GM18520 (cell line): ENCODE results near the gene KAZALD1.

Experiments used
- ATAC-seq: cut with Tn5 transposase; IDR thresholded peaks from one replicate; pipeline ENCODE4 v1.9.1; 2021; ENCODE audit not compliant: unreplicated experiment

KAZALD1 gene

DNA sequence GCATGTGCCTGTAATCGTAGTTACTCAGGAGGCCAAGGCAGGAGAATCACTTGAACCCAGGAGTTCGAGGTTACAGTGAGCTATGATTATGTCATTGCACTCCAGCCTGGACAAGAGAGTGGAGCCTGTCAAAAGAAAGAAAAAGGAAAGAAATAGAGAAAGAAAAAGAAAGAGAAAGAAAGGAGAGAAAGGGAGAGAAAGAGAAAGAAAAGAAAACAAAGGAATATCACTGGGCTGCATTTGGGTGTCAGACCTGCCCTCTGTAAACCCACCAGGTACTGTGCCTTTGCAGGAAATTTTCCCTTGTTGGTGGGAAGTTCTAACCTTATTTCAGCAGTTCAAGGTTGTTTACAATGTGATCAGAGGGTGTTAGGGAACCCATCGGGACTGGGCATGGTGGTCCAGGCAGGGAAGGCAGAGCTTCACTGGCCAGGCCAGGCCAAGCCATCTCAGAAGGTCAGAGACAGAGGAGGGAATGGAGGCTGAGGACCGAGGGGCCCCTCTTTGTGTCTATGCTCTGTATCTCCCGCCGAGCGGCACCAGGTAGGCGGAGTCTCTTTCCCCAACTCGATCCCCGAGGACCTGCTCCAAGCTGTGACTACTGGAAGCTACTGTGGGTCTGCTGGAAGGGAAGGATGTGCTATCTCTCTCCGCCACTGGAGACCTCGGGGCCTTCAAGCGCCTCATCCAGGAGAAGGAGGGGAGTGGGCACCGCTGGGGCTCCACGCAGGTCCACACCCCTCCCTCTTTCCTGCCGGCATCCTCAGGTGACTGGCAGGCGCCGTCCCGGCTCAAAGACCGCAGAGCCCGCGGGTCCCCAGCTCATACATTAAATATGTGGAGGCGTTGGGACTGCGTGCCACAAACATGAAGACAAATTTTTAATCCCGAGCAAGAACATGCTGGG lies 15.2 kb upstream of the KAZALD1 start:
- ATAC-seq = no peak

DNA sequence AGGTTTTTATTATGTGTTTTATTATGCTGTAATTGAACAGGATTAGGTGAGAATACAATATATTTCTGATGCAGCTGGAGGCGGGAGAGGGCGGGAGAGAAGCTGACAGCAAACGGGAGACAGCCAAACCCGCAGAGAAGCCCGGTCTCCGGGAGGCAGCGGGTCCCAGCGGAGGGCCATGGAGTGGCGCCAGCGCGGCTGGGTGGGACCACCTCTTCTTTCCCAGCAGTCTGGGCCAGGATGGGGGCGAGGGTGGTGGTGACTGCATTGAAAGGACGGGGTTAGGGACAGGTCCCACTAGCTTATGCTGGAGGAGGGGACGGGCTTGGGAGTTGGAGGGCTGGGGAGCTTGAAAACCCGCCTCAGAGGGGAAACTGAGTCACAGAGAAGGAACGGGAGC lies 14.5 kb upstream of the KAZALD1 start:
- ATAC-seq = no peak

- ATAC-seq = no peak
Measured at GRCh38 chr10:101047961-101048892, 13.6 kb upstream of the KAZALD1 start.

DNA sequence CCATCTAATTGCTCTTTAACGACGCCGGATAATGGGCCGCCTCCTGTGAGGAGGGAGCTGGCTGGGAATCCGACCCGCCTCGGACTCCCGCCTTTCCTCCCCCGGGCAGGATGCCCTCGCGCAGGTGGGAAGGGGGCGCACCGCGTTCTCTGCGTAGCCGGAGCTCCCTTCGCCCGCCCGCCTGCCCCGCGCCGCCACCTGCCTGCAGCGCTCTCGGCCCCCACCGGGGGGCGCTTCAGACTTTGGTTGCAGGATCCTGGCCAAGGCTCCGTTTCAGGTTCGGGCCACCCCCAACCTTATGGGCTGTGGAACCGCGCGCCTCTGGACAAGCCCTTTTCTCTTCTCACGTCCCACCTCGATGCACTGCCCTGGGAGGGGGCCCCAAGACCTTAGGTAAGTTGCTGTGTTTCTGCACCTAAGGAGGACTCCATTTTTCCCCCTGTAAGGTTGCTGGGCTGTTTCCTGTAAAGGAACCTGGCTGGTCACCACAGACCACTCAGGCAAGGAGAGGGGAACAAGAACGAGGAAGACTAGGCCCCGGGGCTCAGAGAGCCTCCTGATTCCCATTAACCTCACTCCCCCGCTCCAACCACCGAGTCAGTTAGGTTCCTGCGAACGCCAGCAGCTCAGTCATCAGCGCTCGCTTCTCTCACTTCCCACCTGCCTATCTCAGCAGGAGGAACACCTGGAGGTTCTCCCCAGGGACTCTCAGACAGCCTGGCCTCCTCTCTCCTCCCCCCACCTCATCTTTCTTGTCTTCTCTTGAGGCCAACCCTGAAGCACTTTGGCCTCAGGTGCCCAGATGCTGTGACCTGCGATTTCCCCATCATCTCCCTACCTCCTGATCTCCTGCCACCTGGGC lies 11.3 kb upstream of the KAZALD1 start:
- no peak for ATAC-seq

DNA sequence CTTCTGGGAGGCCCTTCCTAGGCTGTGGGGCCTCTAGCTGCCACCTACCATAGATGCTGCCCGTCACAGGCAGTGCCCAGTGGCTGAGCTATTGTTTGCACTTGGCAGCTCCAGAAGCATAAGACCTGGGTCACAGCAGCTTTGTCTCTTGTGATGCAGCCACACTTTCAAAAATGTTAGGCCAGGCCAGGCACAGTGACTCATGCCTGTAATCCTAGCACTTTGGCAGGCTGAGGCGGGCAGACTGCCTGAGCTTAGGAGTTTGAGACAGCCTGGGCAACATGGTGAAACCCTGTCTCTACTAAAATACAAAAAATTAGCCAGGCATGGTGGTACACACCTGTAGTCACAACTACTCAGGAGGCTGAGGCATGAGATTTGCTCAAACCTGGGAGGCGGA lies 9.5 kb upstream of the KAZALD1 start:
- ATAC-seq = no peak

DNA sequence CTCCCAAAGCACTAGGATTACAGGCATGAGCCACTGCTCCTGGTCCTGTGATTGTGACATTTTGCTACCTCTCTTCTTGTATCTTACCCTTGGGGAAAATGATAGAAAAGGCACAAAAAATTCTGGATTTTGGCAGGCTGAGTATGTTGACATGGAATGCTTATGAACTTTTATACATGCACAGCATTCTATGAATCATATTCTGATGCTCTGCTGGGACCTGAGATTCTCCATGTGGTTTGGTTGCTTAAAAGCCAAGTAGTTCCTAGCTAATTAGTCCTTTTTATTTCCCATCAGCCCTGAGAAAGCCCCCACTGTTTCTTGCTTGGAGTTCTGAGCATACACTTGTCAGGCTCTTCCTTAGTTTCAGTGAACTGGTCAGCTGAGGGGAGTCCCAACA lies 8.3 kb upstream of the KAZALD1 start:
- ATAC-seq = no peak

DNA sequence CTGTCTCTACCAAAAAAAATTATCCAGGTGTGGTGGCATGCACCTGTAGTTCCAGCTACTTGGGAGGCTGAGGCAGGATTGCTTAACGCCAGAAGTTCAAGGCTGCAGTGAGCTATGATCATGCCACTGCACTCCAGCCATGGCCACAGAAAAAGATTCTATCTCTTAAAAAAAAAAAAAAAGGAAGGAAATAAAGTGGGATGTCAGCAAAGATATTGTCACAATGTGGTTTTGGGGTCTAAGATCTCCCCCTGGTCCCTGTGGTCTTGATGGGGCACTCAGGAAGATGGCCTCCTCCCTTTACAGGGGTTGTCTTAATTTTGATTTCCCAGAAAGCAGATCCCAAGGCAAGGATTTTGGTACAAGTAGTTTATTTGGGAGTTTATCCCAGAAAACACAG lies 7.4 kb upstream of the KAZALD1 start:
- ATAC-seq = no peak

- ATAC-seq = no peak
Measured at GRCh38 chr10:101054876-101055275, 6.9 kb upstream of the KAZALD1 start.

DNA sequence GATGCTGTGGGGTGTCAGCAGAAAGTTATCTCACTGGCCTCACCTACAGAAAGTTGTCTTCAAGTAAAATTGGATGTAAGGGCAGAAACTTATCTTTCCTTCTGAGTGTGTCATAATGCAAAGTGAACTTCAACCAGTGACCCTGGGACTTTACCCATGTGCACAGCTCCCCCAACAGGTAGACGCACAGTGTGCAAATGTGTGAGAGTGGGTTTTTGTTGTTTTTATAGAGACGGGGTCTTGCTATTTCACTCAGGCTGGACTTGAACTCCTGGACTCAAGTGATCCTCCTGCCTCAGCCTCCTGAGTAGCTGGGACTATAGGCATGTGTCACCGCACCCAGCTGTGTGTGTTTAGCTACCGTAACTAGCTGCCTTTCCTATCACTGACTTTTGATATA lies 6.4 kb upstream of the KAZALD1 start:
- ATAC-seq = no peak

DNA sequence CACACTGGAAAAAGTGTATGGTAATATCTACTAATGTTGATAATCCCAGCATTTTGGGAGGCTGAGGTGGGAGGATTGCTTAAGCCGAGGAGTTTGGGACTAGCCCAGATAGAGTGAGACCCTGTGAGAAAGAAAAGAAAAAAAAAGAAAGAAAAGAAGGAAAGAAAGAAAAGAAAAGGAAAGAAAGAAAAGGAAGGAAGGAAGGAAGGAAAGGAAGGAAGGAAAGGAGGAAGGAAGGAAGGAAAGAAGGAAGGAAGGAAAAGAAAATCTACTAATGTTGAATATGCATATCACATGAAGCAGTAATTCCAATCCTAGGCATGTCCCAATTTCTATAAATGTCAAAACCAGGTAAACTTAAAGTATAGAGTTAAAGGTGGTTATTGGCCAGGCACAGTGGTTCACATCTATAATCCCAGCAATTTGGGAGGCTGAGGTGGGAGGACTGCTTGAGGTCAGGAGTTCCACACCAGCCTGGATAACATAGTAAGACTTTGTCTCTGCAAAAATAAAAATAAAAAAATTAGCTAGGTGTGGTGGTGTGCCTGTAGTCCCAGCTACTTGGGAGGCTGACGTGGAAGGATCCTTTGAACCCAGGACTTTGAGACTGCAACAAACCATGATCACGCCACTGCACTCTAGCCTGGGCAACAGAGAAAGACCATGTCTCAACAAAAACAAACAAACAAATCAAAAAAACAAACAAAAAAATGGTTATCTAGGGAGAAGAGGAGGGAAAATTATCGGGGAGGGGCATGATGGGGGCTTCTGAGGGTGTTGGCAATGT lies 5.2 kb upstream of the KAZALD1 start:
- no peak for ATAC-seq

- peak; percentile 22 for ATAC-seq
Measured at GRCh38 chr10:101060036-101060950, 1.5 kb upstream of the KAZALD1 start.

- ATAC-seq = peak; percentile 42
Measured at GRCh38 chr10:101060951-101061623, 702 bp upstream of the KAZALD1 start.

DNA sequence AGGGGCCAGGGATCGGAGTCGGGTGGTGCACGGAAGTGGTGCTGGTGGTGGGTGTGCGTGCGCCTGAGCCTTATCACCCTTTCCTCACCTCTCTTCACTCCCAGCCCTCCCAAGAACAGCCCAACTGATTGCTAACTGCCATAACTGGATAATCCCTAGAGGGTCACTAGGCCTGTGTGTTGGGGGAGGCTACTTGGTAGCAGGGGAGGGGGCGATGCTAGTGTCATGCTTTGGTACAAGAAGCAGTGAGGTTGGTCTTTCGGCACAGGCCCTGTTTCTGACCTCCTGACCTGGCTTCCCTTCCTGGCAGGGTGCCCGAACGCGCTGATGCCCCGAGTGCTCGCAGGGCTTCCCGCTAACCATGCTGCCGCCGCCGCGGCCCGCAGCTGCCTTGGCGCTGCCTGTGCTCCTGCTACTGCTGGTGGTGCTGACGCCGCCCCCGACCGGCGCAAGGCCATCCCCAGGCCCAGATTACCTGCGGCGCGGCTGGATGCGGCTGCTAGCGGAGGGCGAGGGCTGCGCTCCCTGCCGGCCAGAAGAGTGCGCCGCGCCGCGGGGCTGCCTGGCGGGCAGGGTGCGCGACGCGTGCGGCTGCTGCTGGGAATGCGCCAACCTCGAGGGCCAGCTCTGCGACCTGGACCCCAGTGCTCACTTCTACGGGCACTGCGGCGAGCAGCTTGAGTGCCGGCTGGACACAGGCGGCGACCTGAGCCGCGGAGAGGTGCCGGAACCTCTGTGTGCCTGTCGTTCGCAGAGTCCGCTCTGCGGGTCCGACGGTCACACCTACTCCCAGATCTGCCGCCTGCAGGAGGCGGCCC lies 652 bp downstream of the KAZALD1 start:
- no peak for ATAC-seq

DNA sequence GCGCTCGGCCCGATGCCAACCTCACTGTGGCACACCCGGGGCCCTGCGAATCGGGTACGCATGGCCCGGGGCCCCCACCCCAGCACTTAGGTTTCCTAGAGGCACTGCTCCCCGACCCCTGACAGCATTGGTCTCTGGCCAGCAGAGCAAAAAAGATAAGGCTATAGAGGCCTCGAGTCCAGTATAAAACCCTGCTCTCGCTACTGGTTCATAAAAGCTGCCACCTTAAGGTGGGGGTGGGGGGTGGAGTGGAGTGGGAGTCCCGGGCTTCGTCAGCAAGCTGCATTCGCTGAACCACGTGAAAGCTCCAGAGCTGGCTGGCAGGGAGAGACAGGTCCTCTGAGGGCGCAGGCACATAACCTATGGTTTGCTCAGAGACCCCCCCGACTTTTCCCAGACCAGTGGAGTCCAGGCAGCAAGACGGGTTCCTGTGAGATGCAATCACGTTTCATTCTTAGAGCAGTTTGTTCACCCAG lies 1.3 kb downstream of the KAZALD1 start:
- no peak for ATAC-seq

- ATAC-seq = no peak
Measured at GRCh38 chr10:101063548-101064414, 2.0 kb downstream of the KAZALD1 start.

DNA sequence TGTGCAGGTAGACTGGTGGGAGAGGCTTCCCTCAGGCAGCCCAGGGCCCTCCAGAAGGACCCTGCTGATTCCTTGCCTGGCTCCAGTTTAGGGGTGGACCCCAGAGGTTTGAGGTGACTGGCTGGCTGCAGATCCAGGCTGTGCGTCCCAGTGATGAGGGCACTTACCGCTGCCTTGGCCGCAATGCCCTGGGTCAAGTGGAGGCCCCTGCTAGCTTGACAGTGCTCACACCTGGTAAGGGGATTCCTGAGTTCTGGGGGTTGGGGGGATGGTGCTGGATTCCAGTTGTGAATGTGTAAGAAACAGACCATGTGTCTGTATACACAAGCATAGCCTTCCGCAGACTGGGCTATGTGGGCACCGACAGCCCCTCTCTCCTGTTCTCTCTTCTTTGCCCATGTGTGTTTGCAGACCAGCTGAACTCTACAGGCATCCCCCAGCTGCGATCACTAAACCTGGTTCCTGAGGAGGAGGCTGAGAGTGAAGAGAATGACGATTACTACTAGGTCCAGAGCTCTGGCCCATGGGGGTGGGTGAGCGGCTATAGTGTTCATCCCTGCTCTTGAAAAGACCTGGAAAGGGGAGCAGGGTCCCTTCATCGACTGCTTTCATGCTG lies 2.7 kb downstream of the KAZALD1 start:
- ATAC-seq = no peak
